Mesothelial cell of epicardium (in vitro differentiated cells): ENCODE data around the gene RIN3. TPM values are rescaled to one million over a fixed set of nuclear protein-coding genes. Genes with fewer than 3 reads are reported as not detected.

Experiments
- DNase-seq, 2 experiments: peaks; one replicate each; pipeline ENCODE4 v3.0.0; 2021; ENCODE audit warnings: low spot score in 2 of 2; ENCODE audit not compliant: unreplicated experiment in 2 of 2
- H3K27ac Mint-ChIP-seq: 2 replicates; pipeline ENCODE4 v1.8.0; 2021; ENCODE audit warnings: mixed read lengths
- H3K27me3 Mint-ChIP-seq: 2 replicates; pipeline ENCODE4 v1.8.0; 2021; ENCODE audit warnings: low read depth, mixed read lengths
- H3K36me3 Mint-ChIP-seq: 2 replicates; pipeline ENCODE4 v1.8.0; 2021; ENCODE audit warnings: mixed read lengths
- H3K4me1 Mint-ChIP-seq: 2 replicates; pipeline ENCODE4 v1.8.0; 2021; ENCODE audit warnings: mixed read lengths
- H3K4me3 Mint-ChIP-seq: 2 replicates; pipeline ENCODE4 v1.8.0; 2021; ENCODE audit warnings: mild to moderate bottlenecking, moderate library complexity, mixed read lengths
- H3K9me3 Mint-ChIP-seq: 2 replicates; pipeline ENCODE4 v1.8.0; 2021; ENCODE audit warnings: mixed read lengths
- total RNA-seq: library from RNA; stranded (reverse); gene quantifications from 3 replicates; pipeline ENCODE4 v1.2.1, GENCODE V29; 2021
- TF ChIP-seq, protein P1 (sequence below): fragments of 200-600 bp; sonication (generic); IDR thresholded peaks from one replicate; pipeline ENCODE4 v1.5.0; 2021; ENCODE audit warnings: antibody characterized with exemption; ENCODE audit not compliant: unreplicated experiment

Gene RIN3
- total RNA-seq, 1 donor from 2014 or later: 19.9 TPM

DNA sequence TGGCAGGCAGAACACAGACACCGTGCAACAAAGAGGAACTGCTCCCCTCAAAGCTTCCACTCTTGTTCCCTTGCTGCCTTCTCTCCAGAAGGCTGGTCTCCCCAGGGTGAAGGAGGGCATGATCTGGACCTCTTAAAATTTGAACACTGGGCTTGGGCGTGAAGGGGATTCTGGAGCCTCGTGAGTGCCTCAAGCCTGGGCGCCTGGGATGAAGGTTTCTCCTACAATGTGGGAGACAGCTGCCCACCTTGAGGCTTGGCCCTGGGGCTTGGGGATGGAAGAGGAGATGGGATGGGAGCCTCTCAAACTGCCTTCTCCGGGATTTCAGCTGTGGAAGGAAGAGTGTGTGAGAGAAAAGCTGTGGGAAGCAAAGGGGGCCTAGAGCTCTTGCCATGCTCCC is 7.8 kb upstream of the RIN3 start:
- TF ChIP-seq, protein P1, sequence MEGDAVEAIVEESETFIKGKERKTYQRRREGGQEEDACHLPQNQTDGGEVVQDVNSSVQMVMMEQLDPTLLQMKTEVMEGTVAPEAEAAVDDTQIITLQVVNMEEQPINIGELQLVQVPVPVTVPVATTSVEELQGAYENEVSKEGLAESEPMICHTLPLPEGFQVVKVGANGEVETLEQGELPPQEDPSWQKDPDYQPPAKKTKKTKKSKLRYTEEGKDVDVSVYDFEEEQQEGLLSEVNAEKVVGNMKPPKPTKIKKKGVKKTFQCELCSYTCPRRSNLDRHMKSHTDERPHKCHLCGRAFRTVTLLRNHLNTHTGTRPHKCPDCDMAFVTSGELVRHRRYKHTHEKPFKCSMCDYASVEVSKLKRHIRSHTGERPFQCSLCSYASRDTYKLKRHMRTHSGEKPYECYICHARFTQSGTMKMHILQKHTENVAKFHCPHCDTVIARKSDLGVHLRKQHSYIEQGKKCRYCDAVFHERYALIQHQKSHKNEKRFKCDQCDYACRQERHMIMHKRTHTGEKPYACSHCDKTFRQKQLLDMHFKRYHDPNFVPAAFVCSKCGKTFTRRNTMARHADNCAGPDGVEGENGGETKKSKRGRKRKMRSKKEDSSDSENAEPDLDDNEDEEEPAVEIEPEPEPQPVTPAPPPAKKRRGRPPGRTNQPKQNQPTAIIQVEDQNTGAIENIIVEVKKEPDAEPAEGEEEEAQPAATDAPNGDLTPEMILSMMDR: no peak
- peaks cover 15% of the 10 kb centered on the region for H3K4me1 Mint-ChIP-seq

DNA sequence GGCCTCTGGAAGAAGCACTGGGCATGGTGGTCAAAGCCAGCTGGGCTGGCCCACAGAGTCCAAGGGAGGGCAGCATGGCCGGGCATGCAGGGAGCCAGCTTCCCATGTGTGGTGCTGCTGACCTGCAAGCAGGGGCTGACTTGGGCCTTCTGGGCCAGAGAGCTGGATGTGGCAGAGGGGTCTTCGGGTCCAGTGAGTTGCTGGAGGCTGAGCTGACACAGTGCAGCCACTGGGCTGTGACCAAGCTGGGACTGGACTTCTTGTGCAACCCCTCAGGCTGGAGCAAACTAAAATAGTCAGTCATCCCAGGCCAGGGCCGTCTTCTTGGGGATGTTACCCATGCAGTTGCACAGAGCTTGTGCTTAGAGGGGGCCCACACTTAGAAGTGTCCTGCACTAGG is 7.3 kb upstream of the RIN3 start:
- no peak for DNase-seq
- no peaks in the 10 kb centered on the region for H3K9me3 Mint-ChIP-seq
- no peak overlapping the region for H3K4me3 Mint-ChIP-seq
- TF ChIP-seq, protein P1: no peak
- H3K27me3 Mint-ChIP-seq: no peaks in the 10 kb centered on the region
- H3K27ac Mint-ChIP-seq: no peak overlapping the region
- no peaks in the 10 kb centered on the region for H3K36me3 Mint-ChIP-seq
- peaks cover 19% of the 10 kb centered on the region for H3K4me1 Mint-ChIP-seq

More for the DNA sequence above, 7.8 kb upstream of the RIN3 start:
- DNase-seq: no peak
- Mint-ChIP-seq H3K36me3 (no peaks in the 10 kb centered on the region), H3K4me3 (no peak overlapping the region), H3K27me3 (no peaks in the 10 kb centered on the region), H3K27ac (no peak overlapping the region), H3K9me3 (no peaks in the 10 kb centered on the region)

DNA sequence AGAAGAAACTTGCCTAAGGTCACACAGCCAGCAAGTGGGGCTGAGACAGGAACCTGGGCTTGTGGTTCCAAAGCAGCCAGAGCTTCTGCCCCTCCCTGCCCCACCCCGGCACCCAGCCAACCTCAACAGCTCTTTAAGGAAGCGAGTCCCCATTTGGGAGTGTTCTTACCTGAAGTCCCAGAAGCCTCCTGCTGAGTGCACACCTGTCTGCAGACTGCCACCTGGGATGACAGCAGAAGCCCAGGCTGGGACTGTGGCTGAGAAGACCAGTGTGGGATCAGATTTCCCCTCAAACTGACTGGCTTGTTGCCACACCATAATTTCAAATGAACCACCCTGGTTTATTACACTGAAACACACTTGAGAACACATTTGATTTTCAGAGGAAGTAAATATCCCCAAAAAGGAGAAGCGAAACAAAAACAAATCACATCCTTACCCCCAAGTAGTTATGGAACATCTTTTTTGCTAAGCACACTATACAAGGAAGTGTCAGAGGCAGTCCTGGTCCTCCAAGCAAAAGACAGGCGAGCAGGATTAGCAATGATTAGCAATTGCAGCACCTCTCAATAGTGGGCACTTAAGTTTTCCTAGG is 6.3 kb upstream of the RIN3 start:
- H3K27ac Mint-ChIP-seq: no peak overlapping the region

DNA sequence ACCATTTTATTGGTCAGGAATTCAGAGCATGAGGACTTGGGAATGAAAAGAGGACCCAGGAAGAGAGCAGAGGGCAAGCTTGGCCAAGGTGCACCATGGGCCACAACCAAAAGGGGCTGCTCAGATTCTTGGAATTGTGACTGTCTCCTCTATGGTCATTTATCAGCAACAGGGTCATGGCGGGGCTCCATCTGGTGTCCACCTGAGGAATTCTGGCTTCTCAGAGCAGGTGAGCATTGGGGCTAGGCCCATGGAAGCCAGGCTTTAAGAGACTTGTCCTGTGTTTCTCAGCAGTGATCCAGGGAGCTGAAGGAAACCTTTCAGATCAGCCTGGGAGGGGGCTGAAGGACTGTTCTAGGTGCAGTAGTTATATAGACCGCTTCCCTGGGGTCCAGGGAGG is 2.6 kb upstream of the RIN3 start:
- peaks cover 9% of the 10 kb centered on the region for H3K4me1 Mint-ChIP-seq
- no peak overlapping the region for H3K4me3 Mint-ChIP-seq
- peak overlapping the region; percentile 21 for H3K27ac Mint-ChIP-seq
- no peaks in the 10 kb centered on the region for H3K9me3 Mint-ChIP-seq
- TF ChIP-seq, protein P1: no peak
- no peak for DNase-seq
- no peaks in the 10 kb centered on the region for H3K36me3 Mint-ChIP-seq
- no peaks in the 10 kb centered on the region for H3K27me3 Mint-ChIP-seq

More for the DNA sequence above, 6.3 kb upstream of the RIN3 start:
- peaks cover 21% of the 10 kb centered on the region for H3K4me1 Mint-ChIP-seq
- H3K9me3 Mint-ChIP-seq: no peaks in the 10 kb centered on the region
- no peaks in the 10 kb centered on the region for H3K36me3 Mint-ChIP-seq
- no peaks in the 10 kb centered on the region for H3K27me3 Mint-ChIP-seq
- TF ChIP-seq, protein P1: no peak
- DNase-seq: no peak
- no peak overlapping the region for H3K4me3 Mint-ChIP-seq

DNA sequence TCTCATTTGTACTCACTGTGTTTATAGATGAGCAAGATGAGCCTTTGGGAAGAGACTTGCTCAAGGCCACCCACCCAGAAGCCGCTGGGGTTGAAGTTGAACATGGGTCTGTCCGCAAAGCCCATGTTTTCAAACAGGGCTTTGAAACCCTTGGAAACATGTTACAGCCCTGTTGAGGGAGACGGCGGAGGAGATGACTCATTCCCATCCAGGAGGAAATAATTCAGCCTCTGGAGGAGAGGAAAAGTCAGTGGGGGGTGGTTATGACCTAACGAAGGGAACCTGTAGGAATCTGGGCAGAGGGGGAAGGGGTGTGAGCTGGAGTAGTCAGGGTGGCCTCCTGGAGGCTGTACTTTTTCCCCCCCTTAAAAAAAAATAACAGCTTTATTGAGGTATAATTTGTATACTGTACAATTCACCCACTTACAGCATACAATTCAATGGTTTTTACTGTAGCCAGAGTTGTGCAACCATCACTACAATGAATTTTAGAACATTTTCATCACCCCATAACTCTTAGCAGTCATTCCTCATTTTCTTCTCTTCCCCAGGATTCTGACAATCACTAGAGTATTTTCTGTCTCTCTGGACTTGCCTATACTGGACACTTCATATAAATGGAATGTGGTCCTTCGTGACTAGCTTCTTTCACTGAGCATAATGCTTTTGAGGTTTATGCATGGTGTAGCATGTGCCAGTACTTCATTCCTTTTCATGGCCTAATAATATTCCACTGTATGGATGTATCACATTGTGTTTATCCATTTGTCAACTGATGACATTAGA is 1.9 kb upstream of the RIN3 start:
- Mint-ChIP-seq H3K4me3 (no peak overlapping the region), H3K27me3 (no peaks in the 10 kb centered on the region), H3K4me1 (peaks cover 9% of the 10 kb centered on the region), H3K27ac (no peak overlapping the region), H3K9me3 (no peaks in the 10 kb centered on the region), H3K36me3 (no peaks in the 10 kb centered on the region)
- TF ChIP-seq, protein P1: no peak
- no peak for DNase-seq
